SK-N-SH treated with all-trans-retinoic acid at 6 μM for 48 hours (cell line): Measurements from ENCODE around the gene ZNF385C.

ENCODE experiments used
- ATAC-seq: fragments of 200-7000 bp; cut with Tn5 transposase; 3 replicates; pipeline ENCODE4 v1.9.1; 2020; ENCODE audit warnings: mild to moderate bottlenecking, moderate library complexity
- ARNTL ChIP-seq: fragments of 450-650 bp; formaldehyde crosslinking; IDR thresholded peaks from 2 replicates; pipeline ENCODE4 v1.5.0; 2020; ENCODE audit warnings: low read depth, mild to moderate bottlenecking, moderate library complexity, borderline replicate concordance
- BACH2 ChIP-seq: fragments of 250-450 bp; sonication (Bioruptor Pico); IDR thresholded peaks from 2 replicates; pipeline ENCODE4 v1.9.0; 2021; ENCODE audit warnings: mild to moderate bottlenecking, borderline replicate concordance
- CREB5 ChIP-seq: fragments of 250-450 bp; sonication (Bioruptor Pico); IDR thresholded peaks from 2 replicates; pipeline ENCODE4 v1.5.1; 2020; ENCODE audit warnings: low read depth, mild to moderate bottlenecking, moderate library complexity
- CSDC2 ChIP-seq: fragments of 250-450 bp; sonication (Bioruptor Pico); IDR thresholded peaks from 2 replicates; pipeline ENCODE4 v1.5.0; 2020; ENCODE audit warnings: mild to moderate bottlenecking, moderate library complexity
- CSRNP3 ChIP-seq: fragments of 250-450 bp; sonication (Bioruptor Pico); IDR thresholded peaks from 2 replicates; pipeline ENCODE4 v1.5.1; 2021; ENCODE audit warnings: mild to moderate bottlenecking, moderate library complexity
- ESRRG ChIP-seq: fragments of 250-450 bp; sonication (Bioruptor Pico); IDR thresholded peaks from 2 replicates; pipeline ENCODE4 v1.6.1; 2021; ENCODE audit warnings: mild to moderate bottlenecking
- GLIS3 ChIP-seq: fragments of 250-450 bp; sonication (Bioruptor Pico); IDR thresholded peaks from 2 replicates; pipeline ENCODE4 v1.5.0; 2020; ENCODE audit warnings: mild to moderate bottlenecking, moderate library complexity
- ISL1 ChIP-seq: fragments of 250-450 bp; sonication (Bioruptor Pico); IDR thresholded peaks from 2 replicates; pipeline ENCODE4 v2.1.2; 2022; ENCODE audit warnings: mild to moderate bottlenecking, moderate library complexity
- OSR1 ChIP-seq: fragments of 250-450 bp; sonication (Bioruptor Pico); IDR thresholded peaks from 2 replicates; pipeline ENCODE4 v1.8.0; 2022; ENCODE audit warnings: moderate library complexity, mild to moderate bottlenecking, inconsistent platforms
- PATZ1 ChIP-seq: fragments of 250-450 bp; sonication (Bioruptor Pico); IDR thresholded peaks from 2 replicates; pipeline ENCODE4 v1.8.0; 2020; ENCODE audit warnings: mild to moderate bottlenecking, moderate library complexity, borderline replicate concordance
- RARB ChIP-seq: fragments of 250-450 bp; sonication (Bioruptor Pico); IDR thresholded peaks from 2 replicates; pipeline ENCODE4 v1.8.0; 2021; ENCODE audit warnings: mild to moderate bottlenecking, moderate library complexity
- SNAI2 ChIP-seq: fragments of 250-450 bp; sonication (Bioruptor Pico); IDR thresholded peaks from 2 replicates; pipeline ENCODE4 v1.5.0; 2020; ENCODE audit warnings: mild to moderate bottlenecking, moderate library complexity
- TCF4 ChIP-seq: fragments of 250-450 bp; sonication (Bioruptor Pico); IDR thresholded peaks from 2 replicates; pipeline ENCODE4 v1.8.0; 2021; ENCODE audit warnings: mild to moderate bottlenecking, moderate library complexity, borderline replicate concordance
- TOX ChIP-seq: fragments of 250-450 bp; sonication (Bioruptor Pico); IDR thresholded peaks from 2 replicates; pipeline ENCODE4 v1.8.0; 2021; ENCODE audit warnings: mild to moderate bottlenecking, moderate library complexity, borderline replicate concordance
- ZC3H10 ChIP-seq: fragments of 250-450 bp; sonication (Bioruptor Pico); IDR thresholded peaks from 2 replicates; pipeline ENCODE4 v1.5.1; 2021; ENCODE audit warnings: mild to moderate bottlenecking, moderate library complexity
- ZFP3 ChIP-seq: fragments of 250-450 bp; sonication (Bioruptor Pico); IDR thresholded peaks from 2 replicates; pipeline ENCODE4 v1.5.0; 2020; ENCODE audit warnings: mild to moderate bottlenecking, moderate library complexity
- ZFP30 ChIP-seq: fragments of 450-650 bp; formaldehyde crosslinking; IDR thresholded peaks from 2 replicates; pipeline ENCODE4 v1.5.0; 2022; ENCODE audit warnings: mild to moderate bottlenecking, moderate library complexity
- ZNF565 ChIP-seq: fragments of 450-650 bp; formaldehyde crosslinking; conservative IDR thresholded peaks from 2 replicates; pipeline ENCODE4 v1.5.0; 2020; ENCODE audit warnings: low read depth, mild to moderate bottlenecking, moderate library complexity
- ZNF70 ChIP-seq: fragments of 450-650 bp; formaldehyde crosslinking; IDR thresholded peaks from 2 replicates; pipeline ENCODE4 v1.5.0; 2020; ENCODE audit warnings: mild to moderate bottlenecking, moderate library complexity
- ZNF8 ChIP-seq: fragments of 450-650 bp; formaldehyde crosslinking; IDR thresholded peaks from 2 replicates; pipeline ENCODE4 v1.5.0; 2020; ENCODE audit warnings: mild to moderate bottlenecking, moderate library complexity
- TF ChIP-seq, protein P1 (sequence below): fragments of 250-450 bp; sonication (Bioruptor Pico); IDR thresholded peaks from 2 replicates; pipeline ENCODE4 v1.8.0; 2021; ENCODE audit warnings: low read depth, mild to moderate bottlenecking, moderate library complexity, borderline replicate concordance
- TF ChIP-seq, protein P2 (sequence below): fragments of 250-450 bp; sonication (Bioruptor Pico); IDR thresholded peaks from 2 replicates; pipeline ENCODE4 v1.5.0; 2020; ENCODE audit warnings: mild to moderate bottlenecking, moderate library complexity

ZNF385C gene

DNA sequence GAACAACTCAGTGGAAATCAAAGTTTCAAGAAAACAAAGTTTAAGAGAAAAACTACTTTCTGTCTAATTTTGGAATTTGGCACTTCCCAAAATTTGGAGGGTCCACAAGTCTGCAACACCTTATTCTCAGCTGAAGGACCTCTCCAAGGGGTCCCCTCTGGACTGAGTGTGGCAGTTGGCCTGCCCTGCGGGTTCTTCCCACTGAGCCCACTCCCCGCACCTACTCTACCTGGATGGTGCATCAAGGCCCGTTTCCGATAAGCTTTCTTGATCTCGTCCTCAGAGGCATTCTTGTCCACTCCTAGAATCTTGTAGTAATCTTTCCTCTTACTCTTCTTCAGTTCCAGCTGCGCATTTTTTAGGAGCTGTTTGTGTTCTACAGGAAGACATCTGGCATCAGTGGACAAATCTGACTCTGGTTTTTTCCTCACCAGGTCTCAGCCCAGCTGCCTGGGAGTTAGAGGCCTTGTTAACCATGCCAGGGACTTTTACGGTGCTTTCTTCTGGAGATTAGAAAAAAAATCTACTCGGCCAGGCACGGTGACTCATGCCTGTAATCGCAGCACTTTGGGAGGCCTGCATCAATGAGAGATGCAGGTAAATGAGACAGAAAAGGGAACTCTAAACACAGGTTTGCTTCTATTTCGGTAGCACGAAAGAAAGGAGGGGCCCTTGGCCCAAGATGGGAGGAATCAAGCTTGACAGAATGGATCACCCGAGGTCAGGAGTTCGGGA, 116.1 kb downstream of the ZNF385C start:
- ATAC-seq = no peak; the same call in 2 of the 3 replicates
- no peak for TF ChIP-seq CREB5 (CRISPR knock-in tag)
- TF ChIP-seq PATZ1 (CRISPR knock-in tag) = no peak
- TF ChIP-seq OSR1 (CRISPR knock-in tag) = no peak
- TF ChIP-seq RARB (CRISPR knock-in tag) = no peak
- TF ChIP-seq CSRNP3 (CRISPR knock-in tag) = no peak
- TF ChIP-seq ESRRG (CRISPR knock-in tag) = no peak
- TF ChIP-seq CSDC2 (CRISPR knock-in tag) = no peak
- TF ChIP-seq ZNF565 (CRISPR knock-in tag) = no peak
- TF ChIP-seq GLIS3 = no peak
- no peak for TF ChIP-seq ISL1 (CRISPR knock-in tag)
- TF ChIP-seq TOX = no peak
- TF ChIP-seq ARNTL (CRISPR knock-in tag) = no peak
- no peak for TF ChIP-seq ZNF8 (CRISPR knock-in tag)
- TF ChIP-seq ZC3H10 (CRISPR knock-in tag) = no peak
- TF ChIP-seq, protein P1, sequence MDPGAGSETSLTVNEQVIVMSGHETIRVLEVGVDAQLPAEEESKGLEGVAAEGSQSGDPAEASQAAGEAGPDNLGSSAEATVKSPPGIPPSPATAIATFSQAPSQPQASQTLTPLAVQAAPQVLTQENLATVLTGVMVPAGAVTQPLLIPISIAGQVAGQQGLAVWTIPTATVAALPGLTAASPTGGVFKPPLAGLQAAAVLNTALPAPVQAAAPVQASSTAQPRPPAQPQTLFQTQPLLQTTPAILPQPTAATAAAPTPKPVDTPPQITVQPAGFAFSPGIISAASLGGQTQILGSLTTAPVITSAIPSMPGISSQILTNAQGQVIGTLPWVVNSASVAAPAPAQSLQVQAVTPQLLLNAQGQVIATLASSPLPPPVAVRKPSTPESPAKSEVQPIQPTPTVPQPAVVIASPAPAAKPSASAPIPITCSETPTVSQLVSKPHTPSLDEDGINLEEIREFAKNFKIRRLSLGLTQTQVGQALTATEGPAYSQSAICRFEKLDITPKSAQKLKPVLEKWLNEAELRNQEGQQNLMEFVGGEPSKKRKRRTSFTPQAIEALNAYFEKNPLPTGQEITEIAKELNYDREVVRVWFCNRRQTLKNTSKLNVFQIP = no peak
- TF ChIP-seq ZFP30 (CRISPR knock-in tag) = no peak

DNA sequence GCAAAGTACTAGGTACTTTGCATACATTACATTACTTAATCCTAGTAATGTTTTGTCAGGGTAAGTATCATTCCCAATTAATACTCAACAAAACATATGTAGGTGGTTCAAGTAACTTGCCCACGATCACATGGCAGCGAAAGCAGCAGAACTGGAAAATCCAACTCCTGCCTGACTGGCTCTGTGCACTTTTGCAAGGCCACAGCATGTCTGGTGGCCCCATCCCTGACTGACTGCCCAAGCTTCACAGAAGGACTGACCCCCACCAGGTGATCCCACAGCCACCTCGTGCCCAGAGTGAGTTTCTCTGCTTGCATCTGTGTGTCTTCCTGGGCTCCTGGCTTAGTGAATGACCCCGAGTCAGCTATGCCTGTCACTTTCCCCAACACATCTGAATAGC, 120.3 kb downstream of the ZNF385C start:
- ATAC-seq = no peak
- TF ChIP-seq ZC3H10 (CRISPR knock-in tag) = no peak
- no peak for TF ChIP-seq SNAI2
- no peak for TF ChIP-seq TOX
- TF ChIP-seq ISL1 (CRISPR knock-in tag) = no peak
- no peak for TF ChIP-seq ZFP3 (CRISPR knock-in tag)
- TF ChIP-seq ZNF565 (CRISPR knock-in tag) = no peak
- no peak for TF ChIP-seq ESRRG (CRISPR knock-in tag)
- TF ChIP-seq, protein P2, sequence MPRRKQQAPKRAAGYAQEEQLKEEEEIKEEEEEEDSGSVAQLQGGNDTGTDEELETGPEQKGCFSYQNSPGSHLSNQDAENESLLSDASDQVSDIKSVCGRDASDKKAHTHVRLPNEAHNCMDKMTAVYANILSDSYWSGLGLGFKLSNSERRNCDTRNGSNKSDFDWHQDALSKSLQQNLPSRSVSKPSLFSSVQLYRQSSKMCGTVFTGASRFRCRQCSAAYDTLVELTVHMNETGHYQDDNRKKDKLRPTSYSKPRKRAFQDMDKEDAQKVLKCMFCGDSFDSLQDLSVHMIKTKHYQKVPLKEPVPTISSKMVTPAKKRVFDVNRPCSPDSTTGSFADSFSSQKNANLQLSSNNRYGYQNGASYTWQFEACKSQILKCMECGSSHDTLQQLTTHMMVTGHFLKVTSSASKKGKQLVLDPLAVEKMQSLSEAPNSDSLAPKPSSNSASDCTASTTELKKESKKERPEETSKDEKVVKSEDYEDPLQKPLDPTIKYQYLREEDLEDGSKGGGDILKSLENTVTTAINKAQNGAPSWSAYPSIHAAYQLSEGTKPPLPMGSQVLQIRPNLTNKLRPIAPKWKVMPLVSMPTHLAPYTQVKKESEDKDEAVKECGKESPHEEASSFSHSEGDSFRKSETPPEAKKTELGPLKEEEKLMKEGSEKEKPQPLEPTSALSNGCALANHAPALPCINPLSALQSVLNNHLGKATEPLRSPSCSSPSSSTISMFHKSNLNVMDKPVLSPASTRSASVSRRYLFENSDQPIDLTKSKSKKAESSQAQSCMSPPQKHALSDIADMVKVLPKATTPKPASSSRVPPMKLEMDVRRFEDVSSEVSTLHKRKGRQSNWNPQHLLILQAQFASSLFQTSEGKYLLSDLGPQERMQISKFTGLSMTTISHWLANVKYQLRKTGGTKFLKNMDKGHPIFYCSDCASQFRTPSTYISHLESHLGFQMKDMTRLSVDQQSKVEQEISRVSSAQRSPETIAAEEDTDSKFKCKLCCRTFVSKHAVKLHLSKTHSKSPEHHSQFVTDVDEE = no peak
- TF ChIP-seq OSR1 (CRISPR knock-in tag) = no peak
- no peak for TF ChIP-seq CSDC2 (CRISPR knock-in tag)
- TF ChIP-seq, protein P1 = no peak
- no peak for TF ChIP-seq ZNF70
- TF ChIP-seq CSRNP3 (CRISPR knock-in tag) = no peak
- no peak for TF ChIP-seq CREB5 (CRISPR knock-in tag)
- no peak for TF ChIP-seq ZNF8 (CRISPR knock-in tag)
- TF ChIP-seq TCF4 (CRISPR knock-in tag) = no peak
- TF ChIP-seq BACH2 (CRISPR knock-in tag) = no peak
- TF ChIP-seq ZFP30 (CRISPR knock-in tag) = no peak
- TF ChIP-seq PATZ1 (CRISPR knock-in tag) = no peak
- TF ChIP-seq, all 23 proteins: peak for 0
